Colonic mucosa (tissue), 4 donors: ENCODE measurements around the gene BORCS5. TPM values are rescaled to one million over a fixed set of nuclear protein-coding genes. Genes with fewer than 3 reads are reported as not detected.
A peak's percentile ranks its signal among the peaks of the same experiment; 100 is the strongest.

Source experiments
- DNase-seq: peaks from one replicate; pipeline ENCODE4 v3.0.0-alpha.2; 2020
- H3K27ac ChIP-seq: fragments of 200-600 bp; one replicate; pipeline ENCODE4 v1.8.0; 2021
- H3K27me3 ChIP-seq: fragments of 200-600 bp; one replicate; pipeline ENCODE4 v1.8.0; 2021
- H3K36me3 ChIP-seq: fragments of 200-600 bp; one replicate; pipeline ENCODE4 v1.8.0; 2021
- H3K4me1 ChIP-seq: fragments of 200-600 bp; one replicate; pipeline ENCODE4 v1.8.0; 2021; ENCODE audit warnings: mild to moderate bottlenecking
- H3K4me3 ChIP-seq: fragments of 200-600 bp; one replicate; pipeline ENCODE4 v1.8.0; 2021
- H3K9ac ChIP-seq, 2 donors: one replicate each; pipeline ENCODE4 v1.7.0; 2013; ENCODE audit warnings: control low read depth in 2 of 2, low read depth in 2 of 2, low read length in 2 of 2
- H3K9me3 ChIP-seq: fragments of 200-600 bp; one replicate; pipeline ENCODE4 v1.8.0; 2021
- CTCF ChIP-seq: fragments of 200-600 bp; IDR thresholded peaks from one replicate; pipeline ENCODE4 v1.8.0; 2022; ENCODE audit warnings: antibody characterized with exemption, mild to moderate bottlenecking
- intact Hi-C: fragments of 100-400 bp; cut with DNase I; formaldehyde crosslinking; loops from one replicate; pipeline ENCODE4 v1.14.1; 2022
- total RNA-seq, 2 donors: library from RNA; stranded (reverse); fragmentation: NEBNext Ultra II Directional in 1 of 2; extraction: Animal tissue kit (Norgen Biotek cat#: 25700) in 1 of 2; gene quantifications; one replicate each; pipeline ENCODE4 v1.2.1, GENCODE V29; 2021
- donor health status: healthy.
- donor health status: DM: no; HTN: no; CAD: no.
- donor health status: DM: no; HTN: no; CAD: no.

Gene BORCS5
- total RNA-seq, 2 donors from 2014 or later, result 10.7 to 12.4 TPM

- Histone ChIP-seq H3K9ac (no peak overlapping the region), H3K4me1 (no peaks in the 10 kb centered on the region), H3K9me3 (no peaks in the 10 kb centered on the region), H3K27me3 (no peaks in the 10 kb centered on the region), H3K27ac (peak overlapping the region; percentile 29), H3K36me3 (peaks cover 6% of the 10 kb centered on the region), H3K4me3 (no peak overlapping the region)
- no peak for DNase-seq
- intact Hi-C loops, result no loop called here
- TF ChIP-seq CTCF, result no peak
Measured at GRCh38 chr12:12481631-12482030, 124.8 kb downstream of the BORCS5 start.

GRCh38 chr12:12482150-12482761 lies 125.4 kb downstream of the BORCS5 start:
- Histone ChIP-seq H3K4me3 (no peak overlapping the region), H3K9me3 (no peaks in the 10 kb centered on the region), H3K27ac (peak overlapping the region; percentile 29), H3K4me1 (no peaks in the 10 kb centered on the region), H3K9ac (no peak overlapping the region), H3K27me3 (no peaks in the 10 kb centered on the region), H3K36me3 (peaks cover 4% of the 10 kb centered on the region)
- no peak for DNase-seq
- TF ChIP-seq CTCF, result no peak
- intact Hi-C loops, result no loop called here

- H3K4me1 ChIP-seq, result no peaks in the 10 kb centered on the region
- no peaks in the 10 kb centered on the region for H3K27me3 ChIP-seq
- no peak for DNase-seq
- no peak overlapping the region for H3K9ac ChIP-seq
- H3K27ac ChIP-seq, result peak overlapping the region; percentile 20
- no peak overlapping the region for H3K4me3 ChIP-seq
- H3K36me3 ChIP-seq, result peaks cover 4% of the 10 kb centered on the region
- no peak for TF ChIP-seq CTCF
- intact Hi-C loops, result no loop called here
- no peaks in the 10 kb centered on the region for H3K9me3 ChIP-seq
Measured at GRCh38 chr12:12482959-12483358, 126.1 kb downstream of the BORCS5 start.

GRCh38 chr12:12483438-12483837 lies 126.6 kb downstream of the BORCS5 start:
- H3K4me3 ChIP-seq, result no peak overlapping the region
- no peak overlapping the region for H3K9ac ChIP-seq
- no peak for DNase-seq
- intact Hi-C loops, result no loop called here
- H3K4me1 ChIP-seq, result no peaks in the 10 kb centered on the region
- H3K36me3 ChIP-seq, result peaks cover 4% of the 10 kb centered on the region
- H3K27ac ChIP-seq, result peak overlapping the region; percentile 20
- no peak for TF ChIP-seq CTCF
- no peaks in the 10 kb centered on the region for H3K9me3 ChIP-seq
- no peaks in the 10 kb centered on the region for H3K27me3 ChIP-seq

GRCh38 chr12:12486661-12487240 lies 129.9 kb downstream of the BORCS5 start:
- intact Hi-C loops, result no loop called here
- H3K9me3 ChIP-seq, result no peaks in the 10 kb centered on the region
- TF ChIP-seq CTCF, result no peak
- no peak overlapping the region for H3K27ac ChIP-seq
- H3K9ac ChIP-seq, result no peak overlapping the region
- H3K4me1 ChIP-seq, result no peaks in the 10 kb centered on the region
- no peak for DNase-seq
- H3K27me3 ChIP-seq, result no peaks in the 10 kb centered on the region
- H3K4me3 ChIP-seq, result no peak overlapping the region
- H3K36me3 ChIP-seq, result peaks cover 4% of the 10 kb centered on the region
